ENCODE data around the gene COL20A1. TPM values are rescaled to one million over a fixed set of nuclear protein-coding genes. Genes with fewer than 3 reads are reported as not detected.

COL20A1 gene
- total RNA-seq, 6 experiments from 2014 or later, result not detected

DNA sequence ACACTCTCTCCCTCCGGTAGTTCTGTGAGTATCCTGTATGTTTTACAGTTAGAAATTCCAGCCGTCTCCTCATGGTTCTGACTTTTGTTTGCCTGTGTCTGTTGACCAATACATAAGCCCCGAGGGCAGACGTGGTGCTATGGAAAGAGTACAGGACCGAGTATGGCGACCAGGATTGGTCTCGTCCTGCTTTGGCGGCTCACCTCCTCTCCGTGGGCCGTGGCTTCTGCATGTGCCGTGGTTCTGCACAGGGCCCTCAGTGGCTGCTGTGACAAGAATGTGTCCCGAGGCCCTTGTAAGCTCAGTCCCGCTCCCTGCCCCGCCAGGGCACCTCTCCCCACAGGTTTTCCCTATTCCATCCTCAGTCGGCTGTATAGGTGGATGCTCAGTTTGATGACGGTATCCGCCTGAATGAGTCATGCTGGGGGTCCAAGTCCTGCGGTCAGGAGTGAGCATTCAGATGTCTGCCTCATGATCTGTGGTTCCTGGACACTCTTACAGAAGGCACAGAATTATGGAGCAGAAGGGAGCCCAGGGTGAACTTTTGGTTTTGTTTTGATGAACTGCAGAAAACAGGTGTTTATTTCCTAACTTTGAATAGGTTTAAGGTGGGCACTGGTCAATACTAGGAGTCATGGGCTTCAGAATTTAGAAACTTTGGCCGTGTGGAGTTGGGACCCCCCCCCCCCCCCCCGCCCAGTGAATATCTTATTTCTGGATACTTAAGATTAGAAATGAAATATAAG lies 19.2 kb upstream of the COL20A1 start:
- WGBS (ENCODE audit: insufficient coverage, low coverage, low lambda C conversion rate, missing lambda C conversion rate), result 10% methylated on average over 18 of the region's 20 CpGs
- H3K4me1 ChIP-seq, result peaks cover 0 to 13% (median 6%) of the 10 kb centered on the region in 4 donors
- DNase-seq (no peak), ATAC-seq (peak in 1 of 4 donors; percentile 25)
- H3K36me3 ChIP-seq, result peaks cover 0 to 19% (median under 1%) of the 10 kb centered on the region in 4 donors
- intact Hi-C loops (cut with DNase I), result no loop called here
- H3K9me3 ChIP-seq, result no peaks in the 10 kb centered on the region
- H3K27ac ChIP-seq, result peak overlapping the region in 1 of 3 donors; percentile 38
- H3K4me3 ChIP-seq, result peak overlapping the region; percentile 82 to 98 (median 90)
- no peak for TF ChIP-seq POLR2A (IDR thresholded peaks at IDR 0.05)
- TF ChIP-seq, protein P1, sequence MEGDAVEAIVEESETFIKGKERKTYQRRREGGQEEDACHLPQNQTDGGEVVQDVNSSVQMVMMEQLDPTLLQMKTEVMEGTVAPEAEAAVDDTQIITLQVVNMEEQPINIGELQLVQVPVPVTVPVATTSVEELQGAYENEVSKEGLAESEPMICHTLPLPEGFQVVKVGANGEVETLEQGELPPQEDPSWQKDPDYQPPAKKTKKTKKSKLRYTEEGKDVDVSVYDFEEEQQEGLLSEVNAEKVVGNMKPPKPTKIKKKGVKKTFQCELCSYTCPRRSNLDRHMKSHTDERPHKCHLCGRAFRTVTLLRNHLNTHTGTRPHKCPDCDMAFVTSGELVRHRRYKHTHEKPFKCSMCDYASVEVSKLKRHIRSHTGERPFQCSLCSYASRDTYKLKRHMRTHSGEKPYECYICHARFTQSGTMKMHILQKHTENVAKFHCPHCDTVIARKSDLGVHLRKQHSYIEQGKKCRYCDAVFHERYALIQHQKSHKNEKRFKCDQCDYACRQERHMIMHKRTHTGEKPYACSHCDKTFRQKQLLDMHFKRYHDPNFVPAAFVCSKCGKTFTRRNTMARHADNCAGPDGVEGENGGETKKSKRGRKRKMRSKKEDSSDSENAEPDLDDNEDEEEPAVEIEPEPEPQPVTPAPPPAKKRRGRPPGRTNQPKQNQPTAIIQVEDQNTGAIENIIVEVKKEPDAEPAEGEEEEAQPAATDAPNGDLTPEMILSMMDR (IDR thresholded peaks at IDR 0.05), result no peak
- H3K27me3 ChIP-seq, result no peaks in the 10 kb centered on the region

DNA sequence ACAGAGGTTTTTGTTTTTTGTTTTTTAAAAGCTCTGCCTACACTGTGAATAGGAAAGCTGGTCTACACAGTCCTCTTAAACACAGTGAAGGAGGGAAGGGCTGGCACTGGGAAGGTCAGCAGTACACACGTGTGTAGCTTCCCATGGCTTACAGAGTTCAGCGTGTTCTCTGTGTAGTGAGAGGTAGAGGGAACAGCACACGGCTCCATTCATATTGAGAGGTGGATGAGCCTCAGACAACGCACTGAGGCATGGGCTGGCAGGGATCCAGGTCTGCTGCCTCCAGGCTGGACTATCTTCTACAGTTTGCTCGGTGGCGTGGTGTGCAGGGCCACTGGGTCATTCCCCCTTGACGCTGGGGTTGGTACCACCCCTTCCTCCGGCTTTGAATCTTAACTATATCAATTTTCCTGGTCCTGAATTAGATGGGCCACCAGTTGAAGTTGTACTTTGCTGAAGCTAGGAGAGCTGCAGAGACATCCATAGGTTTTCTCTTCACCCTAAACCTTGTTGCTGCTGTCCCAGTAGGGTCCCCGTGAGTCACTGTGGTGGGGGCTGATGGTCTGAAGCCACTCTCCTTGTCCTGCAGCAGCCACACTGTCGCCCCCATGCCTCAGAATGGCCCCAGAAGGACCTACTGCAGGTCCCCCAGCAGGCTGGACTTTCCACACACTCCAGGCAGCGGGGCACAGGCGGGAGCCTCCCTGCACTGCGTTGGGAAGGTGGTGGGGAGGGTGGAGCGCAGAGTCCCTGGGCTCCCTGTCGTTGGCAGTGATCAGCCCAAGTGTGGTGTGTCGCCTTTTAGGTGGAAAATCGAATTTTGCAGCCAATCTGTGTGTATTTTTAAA lies 18.4 kb upstream of the COL20A1 start:
- H3K4me3 ChIP-seq, result no peak overlapping the region
- ATAC-seq (no peak), DNase-seq (no peak)
- H3K36me3 ChIP-seq, result peaks cover 0 to 27% (median 5%) of the 10 kb centered on the region in 4 donors
- no peaks in the 10 kb centered on the region for H3K9me3 ChIP-seq
- no peak overlapping the region for H3K27ac ChIP-seq
- intact Hi-C loops (cut with DNase I), result loop anchor here in 1 of 2 donors (5.0 kb wide), 1 partner anchor 408 kb away; no protein-coding TSS in a partner anchor
- H3K27me3 ChIP-seq, result no peaks in the 10 kb centered on the region
- peaks cover 0 to 13% (median 6%) of the 10 kb centered on the region in 4 donors for H3K4me1 ChIP-seq
- 55% methylated on average over 7 of the region's 17 CpGs for WGBS (ENCODE audit: insufficient coverage, low coverage, low lambda C conversion rate, missing lambda C conversion rate)
- TF ChIP-seq POLR2A (IDR thresholded peaks at IDR 0.05), result no peak
- TF ChIP-seq, protein P1 (IDR thresholded peaks at IDR 0.05), result no peak

DNA sequence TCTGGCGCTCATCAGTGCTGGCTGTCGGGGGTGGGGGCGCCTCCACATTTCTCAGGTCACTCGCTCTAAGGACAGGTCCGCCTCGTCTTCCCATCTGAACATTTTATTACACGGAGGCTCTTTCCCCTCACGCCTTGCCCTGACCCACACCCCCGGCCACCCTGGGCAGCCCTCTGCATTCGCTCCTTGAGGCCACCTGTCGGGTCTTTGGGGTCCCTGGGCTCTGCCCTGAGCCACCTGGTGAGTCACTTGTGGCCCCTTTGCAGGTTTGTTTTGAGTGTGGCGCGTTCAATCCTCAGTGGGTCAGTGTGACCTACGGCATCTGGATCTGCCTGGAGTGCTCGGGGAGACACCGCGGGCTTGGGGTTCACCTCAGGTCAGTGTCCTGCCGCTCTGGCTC lies 17.2 kb upstream of the COL20A1 start:
- Histone ChIP-seq H3K4me1 (peaks cover 0 to 13% (median 6%) of the 10 kb centered on the region in 4 donors), H3K4me3 (no peak overlapping the region), H3K27me3 (no peaks in the 10 kb centered on the region), H3K36me3 (peaks cover 0 to 31% (median 6%) of the 10 kb centered on the region in 4 donors), H3K9me3 (no peaks in the 10 kb centered on the region), H3K27ac (no peak overlapping the region)
- no peak for TF ChIP-seq POLR2A (IDR thresholded peaks at IDR 0.05)
- TF ChIP-seq, protein P1 (IDR thresholded peaks at IDR 0.05), result no peak
- ATAC-seq, result no peak
- intact Hi-C loops (cut with DNase I), result loop anchor here in 1 of 2 donors (5.0 kb wide), 1 partner anchor 406 kb away; no protein-coding TSS in a partner anchor
- DNase-seq, result no peak
- WGBS (ENCODE audit: insufficient coverage, low coverage, low lambda C conversion rate, missing lambda C conversion rate), result 90% methylated on average over 2 of the region's 18 CpGs

DNA sequence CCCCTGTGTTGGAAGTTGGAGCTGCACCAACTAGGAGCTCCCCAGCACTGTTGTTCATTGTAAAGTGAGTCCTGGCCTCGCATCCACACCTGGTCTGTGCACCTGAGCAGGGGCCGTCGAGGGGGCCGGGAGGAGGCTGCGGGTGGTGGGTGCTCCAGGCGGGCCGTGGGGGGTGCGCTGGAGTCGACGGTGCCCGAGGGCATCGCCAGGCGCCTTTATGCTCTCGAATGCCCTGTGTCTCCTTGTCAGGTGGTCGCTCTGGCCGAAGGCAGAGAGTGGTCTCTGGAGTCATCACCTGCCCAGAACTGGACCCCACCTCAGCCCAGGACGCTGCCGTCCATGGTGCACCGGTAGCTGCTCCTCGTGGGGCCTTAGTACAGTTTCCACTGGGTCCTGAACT lies 16.0 kb upstream of the COL20A1 start:
- Histone ChIP-seq H3K9me3 (no peaks in the 10 kb centered on the region), H3K27ac (no peak overlapping the region), H3K4me3 (no peak overlapping the region), H3K4me1 (peaks cover 0 to 13% (median 6%) of the 10 kb centered on the region in 4 donors), H3K27me3 (no peaks in the 10 kb centered on the region), H3K36me3 (peaks cover 0 to 31% (median 6%) of the 10 kb centered on the region in 4 donors)
- no peak for ATAC-seq
- no peak for TF ChIP-seq POLR2A (IDR thresholded peaks at IDR 0.05)
- TF ChIP-seq, protein P1 (IDR thresholded peaks at IDR 0.05), result no peak
- intact Hi-C loops (cut with DNase I), result loop anchor here in 1 of 2 donors (5.0 kb wide), 1 partner anchor 405 kb away; no protein-coding TSS in a partner anchor
- 96% methylated on average over 4 of the region's 20 CpGs for WGBS (ENCODE audit: insufficient coverage, low coverage, low lambda C conversion rate, missing lambda C conversion rate)
- no peak for DNase-seq

Data from right lobe of liver (tissue), 6 donors.